CD4-positive, alpha-beta T cell (primary cell): ENCODE results near the gene TBCC. TPM values are rescaled to one million over a fixed set of nuclear protein-coding genes. Genes with fewer than 3 reads are reported as not detected.

Experiments used
- ATAC-seq: fragments of 200-7000 bp; cut with Tn5 transposase; one replicate; pipeline ENCODE4 v1.10.0; 2022; ENCODE audit warnings: mild to moderate bottlenecking; ENCODE audit not compliant: poor library complexity
- CTCF ChIA-PET: fragments of 350-600 bp; sonication (Branson Sonifier 250); formaldehyde crosslinking; loops from one replicate; lab custom pipeline; 2021; ENCODE audit warnings: antibody characterized with exemption, inconsistent platforms; lab: Charles Lee
- POLR2A ChIA-PET: fragments of 350-600 bp; sonication (Branson Sonifier 250); formaldehyde crosslinking; loops from one replicate; lab custom pipeline; 2021; ENCODE audit warnings: antibody characterized with exemption, inconsistent platforms; lab: Charles Lee
- DNase-seq, 14 experiments: peaks; one replicate each; pipeline ENCODE4 v3.0.0-alpha.2; 2013 to 2020; ENCODE audit warnings: mixed read lengths in 2 of 14
- H3K27ac ChIP-seq, 2 donors: one replicate each; pipeline versions ENCODE4 v1.5.1 to v1.7.0; 2013; ENCODE audit warnings: low read length in 2 of 2, low read depth in 1 of 2, mild to moderate bottlenecking in 1 of 2
- H3K27me3 ChIP-seq, 2 experiments: 1 replicate in 1 of 2; 2 replicates in 1 of 2; pipeline versions ENCODE4 v1.6.1 to v1.7.0; 2013; ENCODE audit warnings: low read length in 2 of 2, control low read depth in 1 of 2, mild to moderate bottlenecking in 1 of 2, moderate library complexity in 1 of 2; ENCODE audit not compliant: insufficient read depth in 2 of 2, control insufficient read depth in 1 of 2
- H3K36me3 ChIP-seq: one replicate; pipeline ENCODE4 v1.6.1; 2013; ENCODE audit warnings: low read length, control low read depth; ENCODE audit not compliant: insufficient read depth
- H3K4me1 ChIP-seq: one replicate; pipeline ENCODE4 v1.6.1; 2013; ENCODE audit warnings: low read length, control low read depth; ENCODE audit not compliant: insufficient read depth
- H3K4me3 ChIP-seq: one replicate; pipeline ENCODE4 v1.5.1; 2013; ENCODE audit warnings: mild to moderate bottlenecking, low read length, moderate library complexity
- H3K9me3 ChIP-seq, 2 experiments: 1 replicate in 1 of 2; 2 replicates in 1 of 2; pipeline versions ENCODE4 v1.6.1 to v1.7.0; 2013; ENCODE audit warnings: low read length in 2 of 2, mild to moderate bottlenecking in 2 of 2, control low read depth in 1 of 2, moderate library complexity in 1 of 2; ENCODE audit not compliant: control insufficient read depth in 1 of 2, insufficient read depth in 1 of 2
- H3K27ac Mint-ChIP-seq: one replicate; pipeline ENCODE4 v1.8.0; 2020; ENCODE audit warnings: mixed read lengths
- H3K27me3 Mint-ChIP-seq: one replicate; pipeline ENCODE4 v1.8.0; 2021; ENCODE audit warnings: mixed read lengths
- H3K36me3 Mint-ChIP-seq: one replicate; pipeline ENCODE4 v1.8.0; 2021; ENCODE audit warnings: low read depth, mixed read lengths
- H3K4me1 Mint-ChIP-seq: one replicate; pipeline ENCODE4 v1.8.0; 2021; ENCODE audit warnings: low read depth, mixed read lengths
- H3K4me3 Mint-ChIP-seq: one replicate; pipeline ENCODE4 v1.8.0; 2020; ENCODE audit warnings: mild to moderate bottlenecking, mixed read lengths
- H3K9me3 Mint-ChIP-seq: one replicate; pipeline ENCODE4 v1.8.0; 2020; ENCODE audit warnings: mixed read lengths
- CTCF ChIP-seq: fragments of 200-600 bp; IDR thresholded peaks from one replicate; pipeline ENCODE4 v1.8.0; 2022; ENCODE audit warnings: antibody characterized with exemption, mild to moderate bottlenecking
- intact Hi-C, 2 experiments: fragments of 100-400 bp; cut with DNase I in 1 of 2; cut with micrococcal nuclease in 1 of 2; formaldehyde crosslinking; loops; one replicate each; pipeline versions ENCODE4 v1.15.1 to v1.9.0; 2023 to 2025; cut with DNase I, micrococcal nuclease
- total RNA-seq, 174 experiments: library from RNA in 2 of 174; stranded (reverse) in 2 of 174; gene quantifications; one replicate each; pipeline ENCODE4 v1.2.3 and lab custom pipeline; 2021 to 2026

Gene TBCC
- total RNA-seq, 2 experiments from 2014 or later, result 67.3 to 68.3 TPM

GRCh38 chr6:42781796-42782688 is 36.1 kb upstream of the TBCC start, which contains the start of gene BICRAL:
BICRAL (plus strand) TSS chr6:42782052; CDS start chr6:42822023, 39,971 bp downstream.
- no peaks in the 10 kb centered on the region for H3K27me3 Mint-ChIP-seq
- Histone ChIP-seq H3K27ac (peak within 1 kb of the TSS; percentile 100), H3K36me3 (no peaks in the 10 kb centered on the region), H3K4me3 (peak within 1 kb of the TSS; percentile 81), H3K27me3 (no peaks in the 10 kb centered on the region), H3K4me1 (peaks cover 48% of the 10 kb centered on the region), H3K9me3 (no peaks in the 10 kb centered on the region)
- ATAC-seq (peak; percentile 12), DNase-seq (peak; percentile 58 to 88 (median 72))
- peaks cover 32% of the 10 kb centered on the region for H3K36me3 Mint-ChIP-seq
- ChIA-PET CTCF (interaction anchor here (0.7 to 2.1 kb wide), 3 partner anchors 10 to 120 kb away, joined by 4 to 7 read pairs (median 6); no protein-coding TSS in a partner anchor), POLR2A (interaction anchor here (0.5 to 22.3 kb wide), 38 partner anchors 9 to 1486 kb away, joined by 3 to 1427 read pairs (median 6); partner anchors contain the start of genes CNPY3, CUL7, HSP90AB1 and KLHDC3)
- H3K27ac Mint-ChIP-seq, result no peak within 1 kb of the TSS
- H3K4me3 Mint-ChIP-seq, result peak within 1 kb of the TSS; percentile 100
- no peak for TF ChIP-seq CTCF
- peaks cover 37% of the 10 kb centered on the region for H3K4me1 Mint-ChIP-seq
- no peaks in the 10 kb centered on the region for H3K9me3 Mint-ChIP-seq
- intact Hi-C loops, result loop anchor here (1.0 to 10.0 kb wide), 4 partner anchors 11 to 393 kb away; partner anchors contain the start of genes RPL7L1 (in 1 of the 2), SRF (in 1 of the 2) and TBCC (in 1 of the 2)

- Histone ChIP-seq H3K27me3 (no peaks in the 10 kb centered on the region), H3K36me3 (no peaks in the 10 kb centered on the region), H3K4me3 (peak overlapping the region; percentile 81), H3K9me3 (no peaks in the 10 kb centered on the region), H3K27ac (peak overlapping the region; percentile 70 to 100), H3K4me1 (peaks cover 43% of the 10 kb centered on the region)
- DNase-seq, result peak in 4 of 14 experiments; percentile 11 to 51 (median 39)
- Mint-ChIP-seq H3K27me3 (no peaks in the 10 kb centered on the region), H3K4me1 (peaks cover 42% of the 10 kb centered on the region), H3K27ac (no peak overlapping the region), H3K9me3 (no peaks in the 10 kb centered on the region), H3K4me3 (peak overlapping the region; percentile 100), H3K36me3 (peaks cover 32% of the 10 kb centered on the region)
- ATAC-seq, result no peak
- intact Hi-C loops, result loop anchor here (5.0 to 10.0 kb wide), 2 partner anchors 96 to 393 kb away; partner anchors contain the start of genes RPL7L1 (in 1 of the 2) and SRF (in 1 of the 2)
- no peak for TF ChIP-seq CTCF
- ChIA-PET CTCF (interaction anchor here (0.7 to 2.1 kb wide), 3 partner anchors 10 to 120 kb away, joined by 4 to 7 read pairs (median 6); no protein-coding TSS in a partner anchor), POLR2A (interaction anchor here (0.7 to 22.3 kb wide), 21 partner anchors 10 to 272 kb away, joined by 3 to 1427 read pairs (median 14); partner anchors contain the start of genes CNPY3, CUL7, KLHDC3 and MEA1)
These were observed 35.6 kb upstream of the TBCC start for GRCh38 chr6:42781546-42781795.

- Mint-ChIP-seq H3K4me3 (peak overlapping the region; percentile 67), H3K27ac (no peak overlapping the region), H3K9me3 (no peaks in the 10 kb centered on the region), H3K36me3 (peaks cover 27% of the 10 kb centered on the region), H3K27me3 (no peaks in the 10 kb centered on the region), H3K4me1 (peaks cover 55% of the 10 kb centered on the region)
- DNase-seq, result no peak
- no peak overlapping the region for H3K27ac ChIP-seq
- POLR2A ChIA-PET, result interaction anchor here (13.3 to 22.3 kb wide), 2 partner anchors 8 to 35 kb away, joined by 724 to 1427 read pairs; partner anchors contain the start of gene TBCC
- H3K36me3 ChIP-seq, result no peaks in the 10 kb centered on the region
- H3K4me1 ChIP-seq, result peaks cover 46% of the 10 kb centered on the region
- intact Hi-C loops, result no loop called here
- H3K4me3 ChIP-seq, result no peak overlapping the region
- no peak for TF ChIP-seq CTCF
- H3K9me3 ChIP-seq, result no peaks in the 10 kb centered on the region
- CTCF ChIA-PET, result interaction anchor here (1.0 kb wide), 1 partner anchor 8 kb away, joined by 3 read pairs; no protein-coding TSS in a partner anchor
- ATAC-seq, result no peak
- H3K27me3 ChIP-seq, result no peaks in the 10 kb centered on the region
These were observed 33.6 kb upstream of the TBCC start for GRCh38 chr6:42779521-42779920.
